ENCODE results near the gene MICU1.

- TF ChIP-seq CTCF (IDR thresholded peaks at IDR 0.05), result no peak
- no peak for TF ChIP-seq EP300 (IDR thresholded peaks at IDR 0.05)
Measured at GRCh38 chr10:72563327-72563932, 62.4 kb downstream of the MICU1 start.

Data from ovary (tissue), 3 donors.